Measurements from ENCODE around the gene RBKS.

DNA sequence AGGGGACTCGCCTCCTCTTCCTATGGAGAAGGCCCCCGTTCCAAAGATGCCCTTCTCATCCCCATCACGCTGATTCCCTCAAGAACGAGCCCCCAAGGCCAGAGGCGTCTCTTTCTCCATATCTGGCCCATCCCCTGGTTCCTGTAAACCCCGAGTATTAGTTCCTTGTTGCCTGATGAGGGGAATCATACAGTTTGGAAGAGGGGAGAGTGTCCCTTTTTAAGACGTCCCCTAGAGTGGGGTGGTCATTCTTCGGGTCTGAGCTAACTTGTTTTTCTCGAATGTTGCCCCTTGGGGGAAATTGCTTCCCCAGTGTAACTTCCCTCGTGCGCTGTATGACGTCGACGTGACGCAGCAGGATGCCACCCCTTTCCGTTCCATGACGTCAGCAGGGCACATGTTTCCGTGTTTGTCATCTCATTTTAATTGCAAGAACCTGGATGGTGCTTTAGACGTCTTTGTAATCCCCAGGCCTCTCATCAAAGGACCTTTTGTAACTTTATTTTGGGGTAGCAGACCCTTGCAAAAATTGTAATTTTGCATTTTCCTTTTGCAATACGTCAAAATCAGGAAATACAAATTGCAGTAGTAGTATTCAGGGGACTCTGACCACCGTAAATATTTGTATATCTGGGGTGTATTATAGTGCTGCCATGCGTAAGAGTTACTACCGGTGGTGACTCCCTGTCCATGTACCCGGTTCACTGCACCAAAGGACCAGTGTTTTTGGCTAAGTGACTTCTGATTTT is 911 bp upstream of the RBKS start:
- TF ChIP-seq, protein P1, sequence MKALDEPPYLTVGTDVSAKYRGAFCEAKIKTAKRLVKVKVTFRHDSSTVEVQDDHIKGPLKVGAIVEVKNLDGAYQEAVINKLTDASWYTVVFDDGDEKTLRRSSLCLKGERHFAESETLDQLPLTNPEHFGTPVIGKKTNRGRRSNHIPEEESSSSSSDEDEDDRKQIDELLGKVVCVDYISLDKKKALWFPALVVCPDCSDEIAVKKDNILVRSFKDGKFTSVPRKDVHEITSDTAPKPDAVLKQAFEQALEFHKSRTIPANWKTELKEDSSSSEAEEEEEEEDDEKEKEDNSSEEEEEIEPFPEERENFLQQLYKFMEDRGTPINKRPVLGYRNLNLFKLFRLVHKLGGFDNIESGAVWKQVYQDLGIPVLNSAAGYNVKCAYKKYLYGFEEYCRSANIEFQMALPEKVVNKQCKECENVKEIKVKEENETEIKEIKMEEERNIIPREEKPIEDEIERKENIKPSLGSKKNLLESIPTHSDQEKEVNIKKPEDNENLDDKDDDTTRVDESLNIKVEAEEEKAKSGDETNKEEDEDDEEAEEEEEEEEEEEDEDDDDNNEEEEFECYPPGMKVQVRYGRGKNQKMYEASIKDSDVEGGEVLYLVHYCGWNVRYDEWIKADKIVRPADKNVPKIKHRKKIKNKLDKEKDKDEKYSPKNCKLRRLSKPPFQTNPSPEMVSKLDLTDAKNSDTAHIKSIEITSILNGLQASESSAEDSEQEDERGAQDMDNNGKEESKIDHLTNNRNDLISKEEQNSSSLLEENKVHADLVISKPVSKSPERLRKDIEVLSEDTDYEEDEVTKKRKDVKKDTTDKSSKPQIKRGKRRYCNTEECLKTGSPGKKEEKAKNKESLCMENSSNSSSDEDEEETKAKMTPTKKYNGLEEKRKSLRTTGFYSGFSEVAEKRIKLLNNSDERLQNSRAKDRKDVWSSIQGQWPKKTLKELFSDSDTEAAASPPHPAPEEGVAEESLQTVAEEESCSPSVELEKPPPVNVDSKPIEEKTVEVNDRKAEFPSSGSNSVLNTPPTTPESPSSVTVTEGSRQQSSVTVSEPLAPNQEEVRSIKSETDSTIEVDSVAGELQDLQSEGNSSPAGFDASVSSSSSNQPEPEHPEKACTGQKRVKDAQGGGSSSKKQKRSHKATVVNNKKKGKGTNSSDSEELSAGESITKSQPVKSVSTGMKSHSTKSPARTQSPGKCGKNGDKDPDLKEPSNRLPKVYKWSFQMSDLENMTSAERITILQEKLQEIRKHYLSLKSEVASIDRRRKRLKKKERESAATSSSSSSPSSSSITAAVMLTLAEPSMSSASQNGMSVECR (CRISPR knock-in tag; IDR thresholded peaks at IDR 0.05; ENCODE audit: borderline replicate concordance), result no peak
- no peak for TF ChIP-seq ZNF219 (CRISPR knock-in tag; IDR thresholded peaks at IDR 0.05; ENCODE audit: borderline replicate concordance)
- TF ChIP-seq, protein P2, sequence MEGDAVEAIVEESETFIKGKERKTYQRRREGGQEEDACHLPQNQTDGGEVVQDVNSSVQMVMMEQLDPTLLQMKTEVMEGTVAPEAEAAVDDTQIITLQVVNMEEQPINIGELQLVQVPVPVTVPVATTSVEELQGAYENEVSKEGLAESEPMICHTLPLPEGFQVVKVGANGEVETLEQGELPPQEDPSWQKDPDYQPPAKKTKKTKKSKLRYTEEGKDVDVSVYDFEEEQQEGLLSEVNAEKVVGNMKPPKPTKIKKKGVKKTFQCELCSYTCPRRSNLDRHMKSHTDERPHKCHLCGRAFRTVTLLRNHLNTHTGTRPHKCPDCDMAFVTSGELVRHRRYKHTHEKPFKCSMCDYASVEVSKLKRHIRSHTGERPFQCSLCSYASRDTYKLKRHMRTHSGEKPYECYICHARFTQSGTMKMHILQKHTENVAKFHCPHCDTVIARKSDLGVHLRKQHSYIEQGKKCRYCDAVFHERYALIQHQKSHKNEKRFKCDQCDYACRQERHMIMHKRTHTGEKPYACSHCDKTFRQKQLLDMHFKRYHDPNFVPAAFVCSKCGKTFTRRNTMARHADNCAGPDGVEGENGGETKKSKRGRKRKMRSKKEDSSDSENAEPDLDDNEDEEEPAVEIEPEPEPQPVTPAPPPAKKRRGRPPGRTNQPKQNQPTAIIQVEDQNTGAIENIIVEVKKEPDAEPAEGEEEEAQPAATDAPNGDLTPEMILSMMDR (IDR thresholded peaks at IDR 0.05), result no peak
- TF ChIP-seq, protein P3, sequence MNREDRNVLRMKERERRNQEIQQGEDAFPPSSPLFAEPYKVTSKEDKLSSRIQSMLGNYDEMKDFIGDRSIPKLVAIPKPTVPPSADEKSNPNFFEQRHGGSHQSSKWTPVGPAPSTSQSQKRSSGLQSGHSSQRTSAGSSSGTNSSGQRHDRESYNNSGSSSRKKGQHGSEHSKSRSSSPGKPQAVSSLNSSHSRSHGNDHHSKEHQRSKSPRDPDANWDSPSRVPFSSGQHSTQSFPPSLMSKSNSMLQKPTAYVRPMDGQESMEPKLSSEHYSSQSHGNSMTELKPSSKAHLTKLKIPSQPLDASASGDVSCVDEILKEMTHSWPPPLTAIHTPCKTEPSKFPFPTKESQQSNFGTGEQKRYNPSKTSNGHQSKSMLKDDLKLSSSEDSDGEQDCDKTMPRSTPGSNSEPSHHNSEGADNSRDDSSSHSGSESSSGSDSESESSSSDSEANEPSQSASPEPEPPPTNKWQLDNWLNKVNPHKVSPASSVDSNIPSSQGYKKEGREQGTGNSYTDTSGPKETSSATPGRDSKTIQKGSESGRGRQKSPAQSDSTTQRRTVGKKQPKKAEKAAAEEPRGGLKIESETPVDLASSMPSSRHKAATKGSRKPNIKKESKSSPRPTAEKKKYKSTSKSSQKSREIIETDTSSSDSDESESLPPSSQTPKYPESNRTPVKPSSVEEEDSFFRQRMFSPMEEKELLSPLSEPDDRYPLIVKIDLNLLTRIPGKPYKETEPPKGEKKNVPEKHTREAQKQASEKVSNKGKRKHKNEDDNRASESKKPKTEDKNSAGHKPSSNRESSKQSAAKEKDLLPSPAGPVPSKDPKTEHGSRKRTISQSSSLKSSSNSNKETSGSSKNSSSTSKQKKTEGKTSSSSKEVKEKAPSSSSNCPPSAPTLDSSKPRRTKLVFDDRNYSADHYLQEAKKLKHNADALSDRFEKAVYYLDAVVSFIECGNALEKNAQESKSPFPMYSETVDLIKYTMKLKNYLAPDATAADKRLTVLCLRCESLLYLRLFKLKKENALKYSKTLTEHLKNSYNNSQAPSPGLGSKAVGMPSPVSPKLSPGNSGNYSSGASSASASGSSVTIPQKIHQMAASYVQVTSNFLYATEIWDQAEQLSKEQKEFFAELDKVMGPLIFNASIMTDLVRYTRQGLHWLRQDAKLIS (CRISPR knock-in tag; IDR thresholded peaks at IDR 0.05; ENCODE audit: borderline replicate concordance), result no peak

Data from WTC11 (cell line).